Fibroblast of skin of right biceps (primary cell): ENCODE data around the gene EXOC6B.
A peak's percentile ranks its signal among the peaks of the same experiment; 100 is the strongest.
"Not testable (repeated sequence)": the region's sequence is repeated elsewhere in the genome, so short reads cannot be mapped to it uniquely, and the experiment has no call there.

ENCODE experiments used
- DNase-seq: peaks from one replicate; pipeline ENCODE4 v3.0.0-alpha.2; 2013

Gene EXOC6B

GRCh38 chr2:72674982-72675915 lies 150.6 kb downstream of the EXOC6B start:
- DNase-seq, result no peak

GRCh38 chr2:72673279-72673678 lies 152.6 kb downstream of the EXOC6B start:
- DNase-seq, result no peak

GRCh38 chr2:72669121-72669520 lies 156.7 kb downstream of the EXOC6B start:
- peak; percentile 67 for DNase-seq

- DNase-seq, result no peak
Observed at GRCh38 chr2:72668647-72669046, 157.2 kb downstream of the EXOC6B start.

GRCh38 chr2:72665448-72665847 lies 160.4 kb downstream of the EXOC6B start:
- no peak for DNase-seq

GRCh38 chr2:72661985-72662384 lies 163.8 kb downstream of the EXOC6B start:
- DNase-seq, result no peak

GRCh38 chr2:72649810-72650209 lies 176.0 kb downstream of the EXOC6B start:
- no peak for DNase-seq

- not testable (repeated sequence) for DNase-seq
Observed at GRCh38 chr2:72641221-72641620, 184.6 kb downstream of the EXOC6B start.

GRCh38 chr2:72638600-72639211 lies 187.1 kb downstream of the EXOC6B start:
- DNase-seq, result no peak

- DNase-seq, result no peak
Observed at GRCh38 chr2:72636210-72636609, 189.6 kb downstream of the EXOC6B start.

GRCh38 chr2:72630767-72631166 lies 195.1 kb downstream of the EXOC6B start:
- DNase-seq, result peak; percentile 9

GRCh38 chr2:72629062-72629461 lies 196.8 kb downstream of the EXOC6B start:
- DNase-seq, result no peak

GRCh38 chr2:72627083-72627482 lies 198.8 kb downstream of the EXOC6B start:
- DNase-seq, result no peak

- no peak for DNase-seq
Observed at GRCh38 chr2:72625366-72625765, 200.5 kb downstream of the EXOC6B start.

- DNase-seq, result no peak
Observed at GRCh38 chr2:72623481-72623880, 202.4 kb downstream of the EXOC6B start.

- peak; percentile 16 for DNase-seq
Observed at GRCh38 chr2:72619626-72620025, 206.2 kb downstream of the EXOC6B start.

GRCh38 chr2:72613931-72614330 lies 211.9 kb downstream of the EXOC6B start:
- no peak for DNase-seq

GRCh38 chr2:72612614-72613160 lies 213.1 kb downstream of the EXOC6B start:
- DNase-seq, result no peak

- DNase-seq, result no peak
Observed at GRCh38 chr2:72607189-72607588, 218.6 kb downstream of the EXOC6B start.

GRCh38 chr2:72605836-72606442 lies 219.9 kb downstream of the EXOC6B start:
- peak; percentile 16 for DNase-seq

- DNase-seq, result no peak
Observed at GRCh38 chr2:72604468-72604867, 221.4 kb downstream of the EXOC6B start.

GRCh38 chr2:72603481-72603880 lies 222.4 kb downstream of the EXOC6B start:
- DNase-seq, result peak; percentile 19

GRCh38 chr2:72602711-72603110 lies 223.1 kb downstream of the EXOC6B start:
- no peak for DNase-seq

GRCh38 chr2:72602095-72602494 lies 223.7 kb downstream of the EXOC6B start:
- DNase-seq, result no peak
